Measurements from ENCODE around the gene F10. TPM values are rescaled to one million over a fixed set of nuclear protein-coding genes. Genes with fewer than 3 reads are reported as not detected.
"Not testable (repeated sequence)": the region's sequence is repeated elsewhere in the genome, so short reads cannot be mapped to it uniquely, and the experiment has no call there.

The F10 gene
- total RNA-seq, 8 experiments from 2014 or later, result 0.14 to 1.3 (median 0.57) TPM; not detected in 1

- WGBS, 10 experiments, result 0 to 17% (median 11%) methylated on average over 1 to 5 of the region's 49 CpGs; no CpG with 5 or more reads in 7 of the 10 experiments
- Histone ChIP-seq H3K27ac (no peak overlapping the region), H3K4me1 (replicated peaks in 1 of 2) (peaks cover 0 to 2% of the 10 kb centered on the region in 2 donors), H3K4me3 (peak overlapping the region; percentile 12 to 37 (median 30))
- in situ Hi-C loops (cut with MboI; ENCODE audit: low pct_unique_long_range_greater_than_20kb in 2 of 9, low sequenced_read_pairs in 9 of 9, unreplicated experiment in 9 of 9), result no loop called here
- no peak for ATAC-seq (replicated peaks in 6 of 8)
Measured at GRCh38 chr13:113110852-113111315, 11.7 kb upstream of the F10 start.

- H3K27ac ChIP-seq; H3K4me1 ChIP-seq (replicated peaks in 1 of 2); in situ Hi-C loops (cut with MboI; ENCODE audit: low pct_unique_long_range_greater_than_20kb in 2 of 9, low sequenced_read_pairs in 9 of 9, unreplicated experiment in 9 of 9); H3K4me3 ChIP-seq; ATAC-seq (replicated peaks in 6 of 8): not testable (repeated sequence)
- WGBS, 10 experiments, result no CpG with 5 or more reads among the region's 5 CpGs
Measured at GRCh38 chr13:113111821-113112220, 10.8 kb upstream of the F10 start.

- H3K4me3 ChIP-seq; in situ Hi-C loops (cut with MboI; ENCODE audit: low pct_unique_long_range_greater_than_20kb in 2 of 9, low sequenced_read_pairs in 9 of 9, unreplicated experiment in 9 of 9); ATAC-seq (replicated peaks in 6 of 8); H3K27ac ChIP-seq; H3K4me1 ChIP-seq (replicated peaks in 1 of 2): not testable (repeated sequence)
- WGBS, 10 experiments, result no CpG with 5 or more reads among the region's 1 CpG
Measured at GRCh38 chr13:113112475-113112874, 10.1 kb upstream of the F10 start.

GRCh38 chr13:113112893-113113845 lies 9.4 kb upstream of the F10 start:
- WGBS, 10 experiments, result 0 to 89% (median 56%) methylated on average over 1 to 4 of the region's 9 CpGs; no CpG with 5 or more reads in 3 of the 10 experiments

GRCh38 chr13:113113846-113114271 lies 8.7 kb upstream of the F10 start:
- 55 to 100% (median 60%) methylated on average over 1 to 2 of the region's 8 CpGs; no CpG with 5 or more reads in 5 of the 10 experiments for WGBS, 10 experiments
- Histone ChIP-seq H3K4me3 (no peak overlapping the region), H3K4me1 (replicated peaks in 1 of 2) (no peaks in the 10 kb centered on the region), H3K27ac (no peak overlapping the region)
- in situ Hi-C loops (cut with MboI; ENCODE audit: low pct_unique_long_range_greater_than_20kb in 2 of 9, low sequenced_read_pairs in 9 of 9, unreplicated experiment in 9 of 9), result no loop called here
- no peak for ATAC-seq (replicated peaks in 6 of 8)

More at GRCh38 chr13:113112893-113113845, 9.4 kb upstream of the F10 start:
- ATAC-seq (replicated peaks in 6 of 8), result no peak
- H3K27ac ChIP-seq, result no peak overlapping the region
- H3K4me1 ChIP-seq (replicated peaks in 1 of 2), result no peaks in the 10 kb centered on the region
- in situ Hi-C loops (cut with MboI; ENCODE audit: low pct_unique_long_range_greater_than_20kb in 2 of 9, low sequenced_read_pairs in 9 of 9, unreplicated experiment in 9 of 9), result no loop called here
- no peak overlapping the region for H3K4me3 ChIP-seq

GRCh38 chr13:113114511-113115362 lies 7.9 kb upstream of the F10 start:
- no peak overlapping the region for H3K4me3 ChIP-seq
- 10 to 92% (median 79%) methylated on average over 1 to 7 of the region's 17 CpGs; no CpG with 5 or more reads in 2 of the 10 experiments for WGBS, 10 experiments
- in situ Hi-C loops (cut with MboI; ENCODE audit: low pct_unique_long_range_greater_than_20kb in 2 of 9, low sequenced_read_pairs in 9 of 9, unreplicated experiment in 9 of 9), result no loop called here
- H3K4me1 ChIP-seq (replicated peaks in 1 of 2), result no peaks in the 10 kb centered on the region
- no peak for ATAC-seq (replicated peaks in 6 of 8)
- no peak overlapping the region for H3K27ac ChIP-seq

- no peaks in the 10 kb centered on the region for H3K4me1 ChIP-seq (replicated peaks in 1 of 2)
- no peak overlapping the region for H3K27ac ChIP-seq
- 0 to 78% (median 60%) methylated on average over 1 to 8 of the region's 21 CpGs; no CpG with 5 or more reads in 5 of the 10 experiments for WGBS, 10 experiments
- in situ Hi-C loops (cut with MboI; ENCODE audit: low pct_unique_long_range_greater_than_20kb in 2 of 9, low sequenced_read_pairs in 9 of 9, unreplicated experiment in 9 of 9), result no loop called here
- ATAC-seq (replicated peaks in 6 of 8), result no peak
- H3K4me3 ChIP-seq, result no peak overlapping the region
Measured at GRCh38 chr13:113115363-113116205, 7.0 kb upstream of the F10 start.

GRCh38 chr13:113116206-113116800 lies 6.3 kb upstream of the F10 start:
- Histone ChIP-seq H3K27ac (no peak overlapping the region), H3K4me3 (no peak overlapping the region), H3K4me1 (replicated peaks in 1 of 2) (no peaks in the 10 kb centered on the region)
- no peak for ATAC-seq (replicated peaks in 6 of 8)
- 43 to 100% (median 78%) methylated on average over 1 to 7 of the region's 10 CpGs; no CpG with 5 or more reads in 1 of the 10 experiments for WGBS, 10 experiments
- in situ Hi-C loops (cut with MboI; ENCODE audit: low pct_unique_long_range_greater_than_20kb in 2 of 9, low sequenced_read_pairs in 9 of 9, unreplicated experiment in 9 of 9), result no loop called here

- no peaks in the 10 kb centered on the region for H3K4me1 ChIP-seq (replicated peaks in 1 of 2)
- H3K27ac ChIP-seq, result no peak overlapping the region
- 76 to 80% methylated on average over 2 to 5 of the region's 10 CpGs; no CpG with 5 or more reads in 8 of the 10 experiments for WGBS, 10 experiments
- in situ Hi-C loops (cut with MboI; ENCODE audit: low pct_unique_long_range_greater_than_20kb in 2 of 9, low sequenced_read_pairs in 9 of 9, unreplicated experiment in 9 of 9), result no loop called here
- no peak overlapping the region for H3K4me3 ChIP-seq
- ATAC-seq (replicated peaks in 6 of 8), result no peak
Measured at GRCh38 chr13:113116871-113117271, 5.7 kb upstream of the F10 start.

GRCh38 chr13:113117335-113117872 lies 5.2 kb upstream of the F10 start:
- Histone ChIP-seq H3K4me3 (no peak overlapping the region), H3K4me1 (replicated peaks in 1 of 2) (peaks cover 0 to 2% of the 10 kb centered on the region in 2 donors), H3K27ac (no peak overlapping the region)
- WGBS, 10 experiments, result 33 to 81% (median 80%) methylated on average over 1 to 4 of the region's 26 CpGs; no CpG with 5 or more reads in 7 of the 10 experiments
- ATAC-seq (replicated peaks in 6 of 8), result no peak
- in situ Hi-C loops (cut with MboI; ENCODE audit: low pct_unique_long_range_greater_than_20kb in 2 of 9, low sequenced_read_pairs in 9 of 9, unreplicated experiment in 9 of 9), result no loop called here

- 20 to 95% (median 49%) methylated on average over 1 to 4 of the region's 9 CpGs; no CpG with 5 or more reads in 6 of the 10 experiments for WGBS, 10 experiments
- H3K4me3 ChIP-seq, result no peak overlapping the region
- ATAC-seq (replicated peaks in 6 of 8), result no peak
- H3K4me1 ChIP-seq (replicated peaks in 1 of 2), result peaks cover 0 to 7% of the 10 kb centered on the region in 2 donors
- no peak overlapping the region for H3K27ac ChIP-seq
- in situ Hi-C loops (cut with MboI; ENCODE audit: low pct_unique_long_range_greater_than_20kb in 2 of 9, low sequenced_read_pairs in 9 of 9, unreplicated experiment in 9 of 9), result no loop called here
Measured at GRCh38 chr13:113117911-113118260, 4.7 kb upstream of the F10 start.
